ENCODE data around the gene OR10S1.
"Not testable (repeated sequence)": the region's sequence is repeated elsewhere in the genome, so short reads cannot be mapped to it uniquely, and the experiment has no call there.

The OR10S1 gene, protein sequence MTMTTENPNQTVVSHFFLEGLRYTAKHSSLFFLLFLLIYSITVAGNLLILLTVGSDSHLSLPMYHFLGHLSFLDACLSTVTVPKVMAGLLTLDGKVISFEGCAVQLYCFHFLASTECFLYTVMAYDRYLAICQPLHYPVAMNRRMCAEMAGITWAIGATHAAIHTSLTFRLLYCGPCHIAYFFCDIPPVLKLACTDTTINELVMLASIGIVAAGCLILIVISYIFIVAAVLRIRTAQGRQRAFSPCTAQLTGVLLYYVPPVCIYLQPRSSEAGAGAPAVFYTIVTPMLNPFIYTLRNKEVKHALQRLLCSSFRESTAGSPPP

DNA sequence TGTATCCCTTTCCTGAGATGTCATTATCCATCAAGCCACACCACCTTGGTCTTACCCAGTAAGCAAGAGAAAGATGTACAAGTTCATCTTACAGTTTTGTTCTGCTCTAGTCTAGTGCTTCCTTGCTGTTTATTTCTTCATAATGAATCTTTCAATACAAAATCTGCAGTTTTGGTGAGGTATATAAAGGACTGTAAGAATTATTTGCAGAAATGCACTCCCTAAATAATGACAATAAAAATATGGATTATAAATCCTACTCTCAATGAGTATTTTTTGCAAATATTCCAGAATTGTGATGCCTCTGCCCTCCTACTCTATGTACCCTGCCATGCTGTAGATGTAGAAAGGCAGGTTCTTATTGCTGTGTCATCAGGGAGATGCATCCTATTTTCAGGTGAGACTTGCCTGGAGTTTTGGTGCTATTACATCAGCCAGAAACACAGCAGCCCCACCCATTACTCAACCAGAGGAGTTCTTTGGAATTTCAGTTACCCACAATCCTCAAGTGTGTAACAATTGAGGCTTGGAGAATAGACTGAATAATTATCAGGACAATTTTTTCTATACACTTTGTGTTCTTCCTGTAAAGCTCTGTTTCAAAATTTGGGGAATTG is at the start of gene OR10S1:
OR10S1 (minus strand) TSS at position 51 of the 617 bp plus-strand sequence. CDS start 117 bp downstream, outside the sequence.
- no peak for DNase-seq

GRCh38 chr11:124026498-124026897 is 48.9 kb upstream of the OR10S1 start, which contains the start of gene OR10G8:
Gene OR10G8, plus strand, starts transcription at chr11:124026798. Its CDS starts 2,825 bp downstream, at chr11:124029623.
- DNase-seq, result no peak

GRCh38 chr11:124015837-124016236 is 38.3 kb upstream of the OR10S1 start:
- not testable (repeated sequence) for DNase-seq

GRCh38 chr11:124012697-124013096 is 35.1 kb upstream of the OR10S1 start, which contains the start of gene OR10G4:
Gene OR10G4, plus strand, starts transcription at chr11:124012997. Its CDS starts 2,578 bp downstream, at chr11:124015575.
- no peak for DNase-seq

GRCh38 chr11:123995119-123995518 is 17.5 kb upstream of the OR10S1 start, which contains the start of gene OR10G6:
Gene OR10G6, minus strand, starts transcription at chr11:123995161. Its CDS starts 0 bp downstream, at chr11:123995161.
- no peak for DNase-seq

GRCh38 chr11:123979311-123979710 is 1.7 kb upstream of the OR10S1 start:
- no peak for DNase-seq

DNA sequence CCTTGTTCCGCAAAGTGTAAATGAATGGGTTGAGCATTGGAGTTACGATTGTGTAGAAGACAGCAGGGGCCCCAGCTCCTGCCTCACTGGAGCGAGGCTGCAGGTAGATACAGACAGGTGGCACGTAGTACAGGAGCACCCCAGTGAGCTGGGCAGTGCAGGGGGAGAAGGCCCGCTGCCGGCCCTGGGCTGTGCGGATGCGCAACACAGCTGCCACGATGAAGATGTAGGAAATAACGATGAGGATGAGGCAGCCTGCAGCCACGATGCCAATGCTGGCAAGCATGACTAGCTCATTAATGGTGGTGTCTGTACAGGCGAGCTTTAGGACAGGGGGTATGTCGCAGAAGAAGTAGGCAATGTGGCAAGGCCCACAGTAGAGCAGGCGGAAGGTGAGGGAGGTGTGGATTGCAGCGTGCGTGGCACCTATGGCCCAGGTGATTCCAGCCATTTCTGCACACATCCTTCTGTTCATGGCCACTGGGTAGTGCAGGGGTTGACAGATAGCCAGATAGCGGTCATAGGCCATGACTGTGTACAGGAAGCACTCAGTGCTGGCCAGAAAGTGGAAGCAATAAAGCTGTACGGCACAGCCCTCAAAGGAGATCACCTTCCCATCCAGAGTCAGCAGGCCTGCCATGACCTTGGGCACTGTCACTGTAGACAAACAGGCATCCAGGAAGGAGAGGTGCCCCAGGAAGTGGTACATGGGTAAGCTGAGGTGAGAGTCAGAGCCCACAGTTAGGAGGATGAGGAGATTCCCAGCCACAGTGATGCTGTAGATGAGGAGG is 616 bp downstream of the OR10S1 start:
- peak; percentile 0 for DNase-seq

DNA sequence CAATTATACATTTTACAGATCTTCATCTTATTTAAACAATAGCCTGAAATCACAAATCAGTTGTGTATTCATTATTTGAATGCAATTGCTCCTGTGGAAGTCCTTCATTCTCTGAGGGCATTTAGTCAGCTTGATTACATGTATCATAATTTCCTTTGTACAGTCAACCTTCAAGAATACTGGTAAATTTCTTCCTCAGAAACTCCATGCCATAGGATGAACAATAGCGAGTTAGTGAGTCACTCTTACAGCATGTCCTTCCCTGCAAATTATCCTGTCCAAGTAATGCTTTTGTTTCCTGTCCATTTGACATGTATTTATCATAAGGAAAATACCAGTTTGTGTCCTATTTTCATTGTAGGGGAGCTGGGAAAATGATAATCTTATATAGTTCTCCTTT is 3.8 kb downstream of the OR10S1 start:
- no peak for DNase-seq

DNA sequence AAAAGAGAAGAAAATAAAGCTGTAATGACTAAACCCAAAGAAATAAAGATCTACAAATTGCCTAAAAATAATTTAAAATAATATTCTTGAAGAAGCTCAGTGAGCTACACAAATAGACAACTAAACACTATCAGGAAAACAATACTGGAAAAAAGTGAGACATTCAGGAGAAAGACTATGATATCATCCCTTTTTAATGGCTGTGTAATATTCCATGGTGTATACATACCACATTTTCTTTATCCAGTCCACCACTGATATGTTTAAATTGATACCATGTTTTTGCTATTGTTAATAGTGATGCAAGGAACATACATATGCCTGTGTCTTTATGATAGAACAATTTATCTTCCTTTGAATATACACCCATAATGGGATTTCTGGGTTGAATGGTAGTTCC is 20.8 kb downstream of the OR10S1 start:
- DNase-seq, result no peak

- DNase-seq, result no peak
Observed at GRCh38 chr11:123945132-123945531, 32.4 kb downstream of the OR10S1 start.

DNA sequence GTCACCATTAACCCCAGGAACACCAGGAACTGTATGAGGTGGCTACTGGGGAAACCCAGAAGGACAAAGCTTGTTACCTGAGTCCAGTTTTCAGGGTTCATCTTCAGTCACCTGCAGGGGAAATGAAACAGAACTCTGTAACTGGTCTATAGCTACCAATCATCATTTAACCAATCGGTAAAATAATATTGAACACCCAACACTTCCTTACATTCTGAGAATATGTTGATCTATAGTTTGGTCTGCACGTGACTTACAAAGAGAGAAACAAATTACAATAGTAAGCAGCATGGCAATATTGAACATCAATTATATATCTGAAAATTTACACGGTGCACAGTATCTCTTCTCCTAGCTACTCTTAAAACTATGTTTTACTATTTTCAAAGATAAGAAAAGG is 33.8 kb downstream of the OR10S1 start, which contains the start of gene OR6T1:
OR6T1 (minus strand) TSS at position 101 of the 400 bp plus-strand sequence; CDS start at position 101, 0 bp downstream.
- DNase-seq, result no peak

GRCh38 chr11:123942413-123942812 is 35.2 kb downstream of the OR10S1 start:
- no peak for DNase-seq

DNA sequence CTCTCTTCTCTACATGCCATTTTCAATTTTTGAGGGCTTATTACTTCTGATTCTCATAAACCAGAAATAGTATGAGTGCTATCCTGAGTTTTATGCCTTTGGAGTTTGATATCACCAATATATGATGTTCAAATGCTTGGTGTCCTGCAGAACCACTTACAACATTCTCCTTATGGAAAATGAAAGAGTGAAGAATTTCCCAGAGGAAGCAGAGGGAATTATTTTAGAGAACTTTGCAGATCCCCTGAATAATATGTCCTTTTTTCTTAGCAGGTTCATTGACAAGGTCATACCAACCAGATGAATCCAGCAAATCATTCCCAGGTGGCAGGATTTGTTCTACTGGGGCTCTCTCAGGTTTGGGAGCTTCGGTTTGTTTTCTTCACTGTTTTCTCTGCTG is 38.3 kb downstream of the OR10S1 start, which contains the start of gene OR4D5:
OR4D5 (plus strand) TSS at position 301 of the 400 bp plus-strand sequence; CDS start at position 301, 0 bp downstream.
- no peak for DNase-seq
